GM04503 (cell line): ENCODE results near the gene VIT.

Experiments
- DNase-seq: peaks from one replicate; pipeline ENCODE4 v3.0.0-alpha.2; 2012; ENCODE audit warnings: low read depth

VIT gene

DNA sequence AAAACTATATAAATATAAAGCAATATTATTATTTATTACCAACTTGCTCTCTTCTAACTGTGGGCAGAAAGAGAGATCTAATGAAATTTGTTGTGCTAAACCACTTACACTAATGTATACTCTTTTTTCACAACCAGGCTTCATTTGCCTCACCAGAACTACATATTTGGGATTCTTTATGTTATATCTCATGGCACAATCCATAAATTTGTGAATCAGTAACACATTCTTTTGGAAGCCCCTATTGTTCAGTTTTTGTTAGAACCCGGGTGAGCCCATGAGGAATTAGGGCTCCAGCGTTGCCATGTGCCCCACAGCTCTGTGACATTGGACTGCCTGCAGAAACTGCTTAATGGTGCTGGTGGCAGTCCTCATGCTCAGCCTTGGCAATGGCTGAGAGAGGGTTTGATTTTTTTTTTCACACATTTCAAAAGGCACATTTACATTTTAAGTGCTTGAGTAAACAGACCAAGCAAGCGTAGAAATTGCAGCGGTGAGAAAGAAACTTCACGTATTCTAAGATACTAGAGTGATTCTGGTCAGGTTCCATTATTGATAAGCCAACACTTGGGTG lies 15.3 kb downstream of the VIT start:
- no peak for DNase-seq

DNA sequence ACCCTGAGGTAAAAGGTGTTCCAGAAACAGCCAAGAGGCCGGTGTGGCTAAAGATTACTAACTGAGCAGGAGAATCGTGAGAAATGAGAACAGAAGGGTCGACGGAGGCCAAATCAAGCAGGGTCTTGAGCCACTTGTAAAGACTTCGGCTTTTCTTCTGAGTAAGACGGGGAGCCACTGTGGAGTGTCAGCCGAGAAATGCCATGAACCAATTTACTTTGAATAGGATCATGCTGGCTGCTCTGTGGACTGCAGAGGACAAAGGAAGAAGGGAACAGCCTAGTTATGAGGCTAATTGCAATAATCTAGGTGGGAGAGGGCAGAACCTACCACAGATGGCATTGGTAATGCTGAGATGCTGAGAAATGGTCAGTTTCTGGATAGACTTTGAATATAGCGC lies 16.8 kb downstream of the VIT start:
- no peak for DNase-seq

DNA sequence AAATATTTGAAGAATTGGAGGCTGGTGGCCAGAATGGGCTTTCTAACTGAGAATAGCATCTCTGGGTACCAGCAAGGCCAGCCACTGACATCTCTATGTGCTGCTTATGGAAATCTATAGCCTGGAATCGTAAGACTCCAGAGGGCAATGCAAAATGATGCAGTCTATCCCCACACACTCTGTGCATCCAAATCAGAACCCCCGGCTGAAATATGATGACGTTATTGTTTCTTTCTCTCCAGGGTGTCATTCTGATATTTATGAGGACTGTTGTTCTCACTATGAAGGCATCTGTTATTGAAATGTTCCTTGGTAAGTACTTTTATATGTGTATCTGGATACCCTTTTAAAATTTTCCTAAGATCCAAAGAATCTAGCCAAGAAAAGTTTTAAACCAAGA lies 19.6 kb downstream of the VIT start:
- DNase-seq: no peak

DNA sequence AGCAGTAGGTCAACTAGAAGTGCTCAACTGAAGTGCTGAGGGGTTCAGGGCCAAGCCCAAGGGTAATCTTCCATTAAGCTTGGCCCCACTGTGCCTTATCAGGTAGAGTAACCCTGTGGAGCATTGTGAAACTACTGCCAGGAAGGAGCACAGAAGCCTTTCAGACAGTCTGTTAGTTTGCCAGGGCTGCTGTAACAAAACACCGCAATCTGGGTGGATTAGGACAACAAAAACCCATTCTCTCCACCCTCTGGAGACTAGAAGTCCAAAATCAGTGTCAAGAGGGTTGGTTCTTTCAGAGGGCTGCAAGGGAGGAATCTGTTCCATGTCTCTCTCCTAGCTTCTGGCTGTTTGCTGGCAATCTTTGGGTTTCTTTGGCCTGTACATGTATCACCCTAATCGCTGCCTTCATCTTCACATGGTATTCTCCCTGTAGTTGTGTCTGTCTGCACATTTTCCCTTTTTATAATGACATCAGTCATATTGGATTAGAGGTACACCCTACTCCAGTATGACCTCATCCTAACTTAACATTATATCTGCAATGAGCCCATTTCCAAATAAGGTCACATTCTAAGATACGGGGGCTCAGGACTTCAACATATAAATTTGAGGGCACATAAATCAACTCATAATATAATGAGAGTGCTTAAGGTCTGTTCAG lies 21.2 kb downstream of the VIT start:
- no peak for DNase-seq

DNA sequence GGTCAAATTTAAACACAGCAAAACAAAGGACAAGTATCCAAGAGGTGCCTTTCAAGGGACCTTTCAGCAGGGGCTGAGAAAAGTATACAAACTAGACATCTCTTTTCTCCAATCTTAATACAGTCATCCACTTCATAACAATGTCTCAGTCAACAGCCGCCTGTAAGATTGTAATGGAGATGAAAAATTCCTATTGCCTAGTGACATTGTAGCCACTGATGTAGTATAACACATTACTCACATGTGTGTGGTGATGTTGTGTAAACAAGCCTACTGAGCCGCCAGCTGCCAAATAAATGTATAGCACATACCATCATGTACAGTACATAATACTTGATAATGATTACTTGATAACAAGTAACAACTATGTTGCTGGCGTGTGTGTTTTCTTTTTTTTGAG lies 31.0 kb downstream of the VIT start:
- DNase-seq: no peak

DNA sequence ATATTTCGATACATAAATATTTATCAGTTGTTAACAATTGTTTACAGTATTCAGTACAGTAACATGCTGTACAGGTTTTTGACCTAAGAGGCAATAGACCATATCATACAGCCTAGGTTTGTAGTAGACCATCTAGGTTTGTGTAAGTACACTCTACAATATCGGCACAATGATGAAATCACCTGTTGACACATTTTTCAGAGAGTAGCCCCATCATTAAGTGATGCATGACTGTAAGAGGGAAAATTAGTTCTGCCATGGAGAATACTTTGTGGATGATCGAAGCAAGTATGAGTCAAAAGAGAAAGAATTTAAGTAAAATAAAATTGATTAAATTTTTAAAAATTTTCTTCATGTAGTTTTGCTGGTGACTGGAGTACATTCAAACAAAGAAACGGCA lies 32.6 kb downstream of the VIT start:
- no peak for DNase-seq

DNA sequence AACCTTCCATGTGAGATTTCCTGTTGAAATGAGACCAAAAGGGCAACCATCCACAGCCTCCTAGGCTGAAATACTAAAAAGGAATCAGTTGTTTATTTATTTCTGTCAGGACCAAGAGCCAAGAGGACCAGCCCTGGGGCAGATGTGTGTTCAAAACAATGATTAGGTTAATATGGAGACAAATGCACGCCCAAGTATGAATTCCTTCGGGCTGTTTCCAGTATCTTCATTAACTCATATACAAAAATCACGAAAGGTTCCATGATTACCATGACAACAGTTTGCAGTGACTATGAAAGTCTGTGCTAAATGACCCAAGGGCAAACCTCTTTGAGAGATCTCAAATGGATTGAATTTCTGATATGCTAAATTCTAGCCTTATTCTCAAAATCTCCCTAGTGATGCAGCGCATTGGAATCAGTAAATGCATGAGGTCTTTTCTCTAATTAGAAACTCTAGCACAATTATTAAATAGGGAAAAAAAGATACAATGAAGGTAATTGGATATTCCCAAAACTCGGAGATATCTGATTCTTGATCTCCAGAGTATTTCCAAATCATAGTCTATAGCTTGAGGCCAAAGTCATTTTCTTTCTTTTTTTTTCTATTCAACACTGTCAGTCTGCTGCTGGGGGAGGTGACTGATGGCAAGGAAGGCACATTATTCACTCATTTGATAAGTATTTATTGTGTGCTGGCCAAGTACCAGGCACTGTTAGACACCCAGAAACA lies 35.6 kb downstream of the VIT start:
- peak; percentile 91 for DNase-seq

DNA sequence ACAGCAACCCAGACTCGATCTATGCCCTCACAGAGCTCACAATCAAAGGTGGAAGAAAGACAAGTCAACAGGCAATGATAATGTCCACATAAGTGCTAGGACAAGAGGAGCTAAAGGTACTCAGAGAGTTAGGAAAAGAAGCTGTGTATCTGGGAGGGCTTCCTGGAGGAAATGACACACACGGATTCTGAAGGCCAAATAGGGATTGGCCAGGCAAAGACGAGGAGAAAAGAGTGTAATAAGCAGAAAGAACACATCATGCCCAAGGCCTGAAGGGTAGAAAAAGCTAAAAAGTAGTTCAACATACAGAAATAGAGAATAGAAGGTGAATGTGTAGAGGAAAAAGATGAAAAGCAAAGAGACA lies 36.1 kb downstream of the VIT start:
- no peak for DNase-seq

DNA sequence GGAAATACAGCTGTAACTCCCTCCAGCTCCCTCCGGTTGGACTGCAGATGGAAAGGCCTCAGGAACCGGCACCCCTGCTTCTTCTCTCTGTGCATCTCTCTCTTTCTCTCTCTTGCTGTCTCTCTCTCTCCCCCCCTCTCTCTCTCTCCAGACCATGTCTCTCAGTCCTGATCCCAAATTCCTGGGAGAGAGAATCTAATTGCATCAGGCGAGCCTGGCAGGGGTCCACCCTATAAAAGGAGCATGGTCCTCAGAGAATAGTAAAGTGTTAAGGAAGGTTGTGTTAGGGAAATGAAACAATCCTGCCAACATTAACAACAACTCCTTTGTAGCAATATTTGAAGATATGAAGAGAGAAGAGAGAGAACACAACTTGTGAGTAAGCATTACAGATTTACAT lies 36.7 kb downstream of the VIT start:
- DNase-seq: no peak

DNA sequence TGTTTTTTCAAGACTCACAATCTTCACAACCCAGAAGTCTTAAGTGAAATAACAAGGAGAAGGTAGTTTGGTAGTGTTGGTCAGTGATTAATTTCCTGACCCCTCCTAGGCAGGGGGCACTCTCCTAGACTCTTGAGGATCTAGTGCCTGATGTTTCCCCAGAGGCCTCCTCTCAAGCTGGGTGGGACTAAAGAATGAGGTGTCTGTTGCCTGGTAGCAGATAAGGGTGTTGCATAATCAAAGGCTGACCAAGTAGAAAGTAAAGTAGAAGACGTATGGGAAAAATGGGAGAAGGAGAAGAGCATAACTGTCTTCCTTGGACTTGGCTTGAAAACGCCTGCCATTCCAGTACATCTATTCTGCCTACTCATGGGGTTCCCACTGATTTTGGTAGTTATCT lies 37.8 kb downstream of the VIT start:
- DNase-seq: no peak

DNA sequence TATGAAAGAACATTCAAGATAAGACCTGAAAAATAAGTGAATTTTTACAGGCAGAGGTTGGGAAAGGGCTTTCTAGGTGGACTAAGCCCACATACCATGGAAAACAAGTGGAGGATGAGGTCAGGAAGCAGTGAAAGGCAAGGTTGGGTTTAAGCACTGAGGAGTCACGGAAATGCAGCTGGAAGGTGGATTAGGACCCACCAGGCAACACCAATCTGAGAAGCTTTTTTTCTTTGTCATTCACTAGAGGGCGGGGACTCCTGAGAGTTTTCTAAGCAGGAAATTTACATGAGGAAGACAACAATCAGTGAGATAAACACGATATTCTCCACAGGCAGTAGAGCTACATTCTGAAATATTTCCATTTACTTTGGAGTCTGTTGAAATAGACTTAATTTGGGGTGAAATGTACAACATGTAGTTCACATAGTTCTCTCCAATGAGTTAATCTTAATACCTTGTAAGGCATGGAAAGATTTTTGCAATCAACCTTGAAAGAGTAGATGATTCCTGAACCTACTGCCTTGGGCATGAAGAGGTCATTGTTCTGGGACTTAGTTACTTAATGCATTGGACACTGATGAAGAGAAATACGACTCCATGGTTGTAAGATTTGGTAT lies 40.7 kb downstream of the VIT start:
- no peak for DNase-seq

DNA sequence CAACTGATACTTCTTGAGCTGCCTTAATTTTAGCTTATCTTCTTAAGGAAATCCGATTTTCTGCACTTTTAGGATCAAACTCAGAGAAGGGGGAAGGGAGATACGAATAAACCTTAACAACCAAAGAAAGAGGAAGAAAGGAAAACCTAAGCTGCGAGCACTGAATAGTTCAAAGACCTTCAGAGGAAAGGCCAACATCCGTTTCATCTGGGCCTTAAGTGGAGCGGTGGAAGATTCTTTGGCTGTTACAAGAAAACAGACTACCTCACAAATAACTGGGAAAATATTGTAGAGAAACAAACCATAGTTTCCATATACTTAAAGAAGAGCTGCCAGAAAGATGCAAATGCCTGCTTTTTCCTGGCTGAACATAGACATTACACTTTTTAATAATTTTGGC lies 43.6 kb downstream of the VIT start:
- no peak for DNase-seq

DNA sequence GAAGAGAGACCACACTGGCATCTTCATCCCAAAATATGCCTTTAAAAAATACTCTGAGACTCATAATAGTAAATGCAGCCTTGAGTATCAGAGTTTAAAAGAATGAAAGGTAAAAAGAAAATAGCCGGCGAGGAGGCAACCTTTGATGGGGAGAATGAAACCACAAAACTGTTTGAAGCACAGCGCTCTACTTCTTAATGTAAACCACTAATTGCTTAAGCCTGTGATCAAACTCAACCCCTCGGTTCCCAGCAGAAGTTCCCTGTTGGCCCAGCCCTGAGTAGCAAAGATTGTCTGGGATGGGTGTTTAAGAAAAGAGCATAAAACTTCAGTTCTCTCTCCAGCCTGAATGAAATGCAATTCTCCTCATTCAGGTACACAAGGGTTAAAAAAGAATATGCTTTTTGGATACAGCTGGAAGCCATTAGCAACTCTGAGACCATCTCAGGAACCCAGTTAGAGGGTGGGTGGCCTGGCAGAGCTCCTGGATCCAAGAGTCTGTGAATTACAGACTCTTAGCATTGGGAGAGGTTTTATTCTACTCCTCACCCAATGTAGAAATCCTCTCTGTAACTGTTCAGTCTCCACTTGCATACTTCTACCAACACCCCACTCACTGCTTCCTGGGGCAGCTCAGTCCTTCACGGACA lies 44.8 kb downstream of the VIT start:
- DNase-seq: no peak

DNA sequence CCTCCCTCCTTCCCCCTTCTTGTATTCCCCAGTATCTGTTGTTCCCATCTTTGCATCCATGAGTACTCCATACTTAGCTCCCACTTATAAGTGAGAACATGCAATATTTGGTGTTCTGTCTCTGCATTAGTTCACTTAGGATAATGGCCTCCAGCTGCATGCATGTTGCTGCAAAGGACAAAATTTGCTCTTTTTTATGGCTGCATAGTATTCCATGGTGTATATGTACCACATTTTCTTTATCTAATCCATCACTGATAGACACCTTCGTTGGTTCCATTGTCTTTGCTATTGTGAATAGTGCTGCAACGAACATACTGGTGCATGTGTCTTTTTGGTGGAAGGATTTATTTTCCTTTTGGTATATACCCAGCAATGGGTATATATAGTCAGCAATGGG lies 47.4 kb downstream of the VIT start:
- DNase-seq: no peak

DNA sequence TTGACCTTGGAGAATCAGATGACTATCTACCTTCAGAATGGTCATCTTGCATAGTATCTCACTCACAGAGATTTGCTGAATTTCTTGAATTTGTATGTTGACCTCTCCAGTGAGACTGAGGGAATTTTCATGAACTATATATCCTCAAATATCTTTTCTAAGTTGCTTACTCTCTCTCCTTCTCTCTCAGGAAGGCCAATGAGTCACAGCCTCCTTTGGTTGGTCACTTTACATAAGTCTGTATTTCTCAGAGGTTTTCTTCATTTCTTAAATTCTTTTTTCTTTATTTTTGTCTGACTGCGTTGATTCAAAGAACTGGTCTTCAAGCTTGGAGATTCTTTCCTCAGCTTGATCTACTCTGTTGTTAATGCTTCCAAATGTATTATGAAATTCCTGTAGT lies 51.7 kb downstream of the VIT start:
- no peak for DNase-seq

DNA sequence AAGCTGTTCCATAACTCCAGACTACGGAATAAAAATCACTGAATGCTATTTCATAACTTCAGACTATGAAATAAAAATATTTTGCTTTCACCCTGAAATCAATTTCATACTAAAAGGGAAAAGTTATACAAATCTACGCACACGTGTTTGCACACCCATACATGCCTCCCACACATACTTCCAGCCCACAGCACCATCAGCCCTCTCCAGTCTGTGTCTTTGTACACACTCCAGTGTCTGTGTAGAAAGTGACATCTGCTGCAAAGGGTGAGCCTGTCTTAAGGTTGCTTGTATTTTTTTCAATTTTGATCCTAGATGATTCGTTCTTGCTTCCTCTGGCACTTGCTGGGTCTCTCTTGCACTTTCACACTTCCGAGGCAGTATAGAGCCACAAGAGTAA lies 53.6 kb downstream of the VIT start:
- DNase-seq: no peak

DNA sequence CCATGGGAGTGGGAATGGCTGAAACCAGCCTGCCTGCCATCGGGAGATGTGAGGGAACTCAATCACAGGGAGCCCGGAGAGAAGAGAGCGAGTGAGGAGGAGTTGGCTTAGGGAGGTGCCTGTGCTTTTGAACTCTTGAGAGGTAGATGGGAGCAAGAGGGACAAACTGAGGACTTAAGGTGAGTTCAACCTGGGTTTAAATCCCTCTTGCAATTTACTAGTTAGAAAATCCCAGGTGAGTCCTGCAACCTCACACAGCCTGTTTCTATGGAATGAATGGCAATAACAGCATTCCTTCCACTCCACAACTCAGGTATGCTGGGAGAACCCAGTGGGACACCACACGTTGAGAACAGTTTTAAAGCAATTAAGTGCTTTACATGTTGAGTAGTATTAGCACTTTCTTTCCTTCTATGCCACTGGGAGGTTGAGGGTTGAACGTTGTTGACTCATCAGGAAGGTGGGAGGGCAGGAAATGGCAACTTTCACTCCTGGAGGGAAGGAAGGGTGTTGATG lies 57.3 kb downstream of the VIT start:
- no peak for DNase-seq

DNA sequence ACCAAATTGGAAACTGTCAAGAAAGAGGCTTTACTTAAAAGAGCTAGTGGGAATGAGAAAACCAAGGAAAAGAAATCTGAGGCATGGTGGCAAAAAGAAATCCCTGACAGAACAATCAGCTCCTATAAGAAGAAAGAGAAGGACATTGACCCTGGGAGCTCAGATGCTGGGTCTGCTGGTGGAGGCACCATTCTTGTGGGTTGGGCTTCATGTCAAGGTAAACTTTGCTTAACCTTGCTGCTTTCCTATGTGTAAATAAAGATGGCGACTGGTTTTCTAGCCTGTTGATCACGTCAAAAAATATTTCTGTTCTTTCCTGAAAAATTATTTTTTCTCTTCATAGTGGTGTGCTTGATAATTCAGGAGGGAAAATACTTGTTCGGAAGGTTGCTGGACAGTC lies 58.1 kb downstream of the VIT start:
- DNase-seq: no peak

DNA sequence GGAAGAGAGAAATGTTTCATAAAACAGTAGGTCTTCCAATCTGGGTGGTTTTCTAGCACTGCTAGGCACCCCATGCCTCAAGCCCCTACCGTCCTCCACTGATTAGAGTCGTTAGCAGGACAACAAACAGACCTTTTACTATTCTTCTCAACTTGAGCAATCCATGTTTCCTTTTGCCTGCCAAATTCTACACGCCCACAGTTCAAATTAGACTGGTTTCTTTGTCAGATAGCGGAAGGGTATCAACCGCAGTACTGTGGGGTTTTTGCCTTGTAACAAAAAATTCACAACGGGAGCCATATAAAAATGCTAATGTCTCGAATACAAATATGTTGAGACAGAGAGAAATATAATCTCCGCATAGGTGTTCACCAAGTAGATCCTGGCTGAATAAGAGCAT lies 59.9 kb downstream of the VIT start:
- no peak for DNase-seq

DNA sequence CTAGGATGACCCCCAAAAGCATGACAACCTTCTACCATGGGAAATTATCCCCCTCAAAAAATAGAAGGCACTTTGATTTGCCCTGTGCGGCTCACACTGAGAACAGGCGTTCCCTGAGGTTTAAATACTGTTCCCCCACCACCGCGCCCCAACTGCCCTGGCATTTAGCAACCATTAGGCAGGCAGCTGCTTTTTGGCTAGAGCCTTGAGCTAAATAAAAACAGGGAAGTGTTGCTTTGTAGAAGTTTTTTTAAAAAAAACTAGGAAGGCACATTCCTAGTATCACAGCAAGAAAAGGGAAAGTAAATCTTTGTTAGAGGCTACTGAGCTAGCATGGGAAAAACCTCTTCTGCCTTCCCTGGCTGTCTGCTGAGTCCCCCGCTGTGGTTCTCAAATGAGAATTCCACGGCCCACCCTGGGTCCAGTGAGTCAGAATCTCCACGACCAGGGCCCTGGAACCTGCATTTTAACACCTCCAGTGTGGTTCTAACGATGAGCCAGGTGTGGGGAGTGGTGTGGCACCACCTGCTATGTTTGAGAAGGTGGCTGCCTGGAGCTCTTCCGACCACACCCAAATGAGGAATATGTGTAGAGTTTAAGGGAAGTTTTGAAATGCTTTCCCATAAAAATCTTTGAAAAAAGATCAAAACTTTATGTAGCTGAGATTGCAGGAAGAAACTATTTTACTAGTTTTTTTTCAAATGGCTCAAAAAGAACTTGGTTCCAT lies 66.4 kb downstream of the VIT start:
- no peak for DNase-seq

DNA sequence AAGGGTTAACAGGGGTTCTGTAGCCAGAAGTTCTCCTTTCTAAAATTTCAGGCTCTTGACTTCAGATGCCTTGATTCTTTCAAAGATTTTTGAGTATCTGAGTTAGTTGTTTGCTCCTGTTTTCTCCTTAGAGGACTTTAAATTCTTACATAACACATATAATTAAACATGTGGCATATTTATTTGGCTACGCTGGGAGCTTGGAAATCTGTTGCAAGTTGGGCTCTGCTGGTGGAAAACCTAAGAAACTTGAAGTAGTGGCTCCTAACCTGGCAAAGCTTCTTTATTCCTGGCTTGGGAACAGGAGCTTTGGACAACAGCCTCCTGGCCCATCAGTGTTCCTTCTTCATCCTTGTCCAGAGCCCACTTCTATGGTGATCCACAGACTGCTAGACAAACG lies 72.6 kb downstream of the VIT start:
- DNase-seq: no peak
